Sigmoid colon (tissue), 7 donors: ENCODE data around the gene NLGN1. TPM values are rescaled to one million over a fixed set of nuclear protein-coding genes. Genes with fewer than 3 reads are reported as not detected.

Experiments
- DNase-seq: peaks from one replicate; pipeline ENCODE4 v3.0.0-alpha.2; 2019
- H3K27ac ChIP-seq, 4 donors: fragments of 200-600 bp; sonication (generic); one replicate each; pipeline ENCODE4 v1.5.1; 2016 to 2019; ENCODE audit warnings: mild to moderate bottlenecking in 1 of 4
- H3K27me3 ChIP-seq, 3 donors: fragments of 200-600 bp; sonication (generic); one replicate each; pipeline ENCODE4 v1.5.1; 2019; ENCODE audit warnings: mild to moderate bottlenecking in 1 of 3
- H3K36me3 ChIP-seq, 4 donors: fragments of 200-600 bp; sonication (generic); one replicate each; pipeline ENCODE4 v1.5.1; 2016 to 2019
- H3K4me1 ChIP-seq, 4 donors: fragments of 200-600 bp; sonication (generic); one replicate each; pipeline ENCODE4 v1.5.1; 2017 to 2019
- H3K4me3 ChIP-seq, 4 donors: fragments of 200-600 bp; sonication (generic); one replicate each; pipeline ENCODE4 v1.5.1; 2017 to 2019; ENCODE audit warnings: mild to moderate bottlenecking in 2 of 4, moderate library complexity in 1 of 4
- H3K9me3 ChIP-seq, 4 donors: fragments of 200-600 bp in 3 of 4; sonication (generic) in 3 of 4; one replicate each; pipeline versions ENCODE4 v1.5.1 to v1.6.1; 2013 to 2019
- EP300 ChIP-seq, 4 donors: sonication (generic); formaldehyde crosslinking; IDR thresholded peaks; one replicate each; pipeline ENCODE4 v1.6.1; 2017; ENCODE audit warnings: antibody characterized with exemption in 4 of 4
- POLR2A ChIP-seq, 2 donors: fragments of 450-650 bp; IDR thresholded peaks; one replicate each; pipeline ENCODE4 v1.6.1; 2016; ENCODE audit warnings: antibody characterized with exemption in 2 of 2, mild to moderate bottlenecking in 2 of 2, moderate library complexity in 2 of 2
- POLR2AphosphoS5 ChIP-seq, 4 donors: sonication (generic); formaldehyde crosslinking; IDR thresholded peaks; one replicate each; pipeline ENCODE4 v1.6.1; 2017; ENCODE audit warnings: antibody characterized with exemption in 4 of 4
- WGBS, 2 donors: extraction: QIAGEN DNeasy Blood & Tissue Kit; methylation state at CpG; one replicate each; pipeline ENCODE4 v1.1.7; 2013; 5-methylcytosine and 5-hydroxymethylcytosine counted together
- intact Hi-C: fragments of 100-400 bp; cut with DNase I; formaldehyde crosslinking; loops from one replicate; pipeline ENCODE4 v1.15.1; 2023
- polyA plus RNA-seq, 3 donors: library from polyadenylated mRNA; stranded (reverse); fragments of 200-250 nt; gene quantifications; one replicate each; pipeline ENCODE4 v1.2.3, GENCODE V29; 2013
- total RNA-seq, 4 donors: library from RNA; depleted of rRNA; stranded (reverse); fragments of >200 nt; gene quantifications; one replicate each; pipeline ENCODE4 v1.1.0, GENCODE V29; 2016
- TF ChIP-seq, protein P1 (sequence below), 4 experiments: fragments of 450-650 bp in 3 of 4; fragments of 200-600 bp in 1 of 4; IDR thresholded peaks; one replicate each; pipeline ENCODE4 v1.5.1; 2016 to 2019; ENCODE audit warnings: antibody characterized with exemption in 4 of 4, mild to moderate bottlenecking in 3 of 4, moderate library complexity in 2 of 4
- donor health status: healthy with polysubstance abuse.
- donor health status: Bipolar disorder and iron deficiency.
- donor health status: healthy.

Gene NLGN1
- total and polyA plus RNA-seq, 7 donors: under 0.01 to 33.5 (median 28.3) TPM; not detected in 1

DNA sequence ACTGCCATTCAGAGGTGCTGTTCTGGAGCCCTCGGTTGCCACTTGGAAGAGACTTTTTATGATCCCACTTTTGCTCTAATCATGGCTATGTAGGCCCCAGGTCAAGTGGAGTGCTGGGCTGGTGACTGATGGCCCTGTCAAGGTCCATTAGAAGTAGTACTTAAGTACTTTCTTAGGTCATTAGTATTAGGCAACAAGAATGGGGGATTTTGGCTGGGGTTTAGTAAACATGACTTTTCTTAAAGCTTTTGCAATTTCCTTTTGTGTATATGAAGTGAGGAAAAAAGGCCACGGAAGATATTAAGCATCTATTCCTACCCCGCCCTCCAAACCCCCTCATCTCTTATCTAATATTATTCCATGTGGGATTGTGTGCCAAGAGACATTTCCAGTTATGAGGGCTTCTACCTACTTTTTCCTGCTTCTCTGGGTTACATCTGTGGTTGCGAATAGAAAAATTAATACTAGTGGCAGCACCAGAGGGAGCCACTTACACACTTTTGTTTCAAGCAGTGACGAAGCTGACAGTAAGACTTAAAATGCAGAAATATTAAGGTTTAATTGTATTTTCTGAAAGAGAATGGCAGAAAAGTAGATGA lies 13.9 kb downstream of the NLGN1 start:
- no peak for DNase-seq
- no peak overlapping the region for H3K4me3 ChIP-seq
- TF ChIP-seq POLR2A (IDR thresholded peaks at IDR 0.05): no peak
- TF ChIP-seq, protein P1, sequence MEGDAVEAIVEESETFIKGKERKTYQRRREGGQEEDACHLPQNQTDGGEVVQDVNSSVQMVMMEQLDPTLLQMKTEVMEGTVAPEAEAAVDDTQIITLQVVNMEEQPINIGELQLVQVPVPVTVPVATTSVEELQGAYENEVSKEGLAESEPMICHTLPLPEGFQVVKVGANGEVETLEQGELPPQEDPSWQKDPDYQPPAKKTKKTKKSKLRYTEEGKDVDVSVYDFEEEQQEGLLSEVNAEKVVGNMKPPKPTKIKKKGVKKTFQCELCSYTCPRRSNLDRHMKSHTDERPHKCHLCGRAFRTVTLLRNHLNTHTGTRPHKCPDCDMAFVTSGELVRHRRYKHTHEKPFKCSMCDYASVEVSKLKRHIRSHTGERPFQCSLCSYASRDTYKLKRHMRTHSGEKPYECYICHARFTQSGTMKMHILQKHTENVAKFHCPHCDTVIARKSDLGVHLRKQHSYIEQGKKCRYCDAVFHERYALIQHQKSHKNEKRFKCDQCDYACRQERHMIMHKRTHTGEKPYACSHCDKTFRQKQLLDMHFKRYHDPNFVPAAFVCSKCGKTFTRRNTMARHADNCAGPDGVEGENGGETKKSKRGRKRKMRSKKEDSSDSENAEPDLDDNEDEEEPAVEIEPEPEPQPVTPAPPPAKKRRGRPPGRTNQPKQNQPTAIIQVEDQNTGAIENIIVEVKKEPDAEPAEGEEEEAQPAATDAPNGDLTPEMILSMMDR (IDR thresholded peaks at IDR 0.05): peak in 3 of 4 experiments; percentile 14 to 42 (median 40)
- H3K4me1 ChIP-seq: peaks cover 0 to 15% (median 4%) of the 10 kb centered on the region in 4 donors
- no peaks in the 10 kb centered on the region for H3K36me3 ChIP-seq
- WGBS, 2 donors: 35 to 49% methylated on average over 5 of the region's 5 CpGs
- H3K27me3 ChIP-seq: no peaks in the 10 kb centered on the region
- no peak overlapping the region for H3K27ac ChIP-seq
- H3K9me3 ChIP-seq: no peaks in the 10 kb centered on the region
- intact Hi-C loops: loop anchor here (5.0 kb wide), 1 partner anchor 136 kb away; no protein-coding TSS in a partner anchor

DNA sequence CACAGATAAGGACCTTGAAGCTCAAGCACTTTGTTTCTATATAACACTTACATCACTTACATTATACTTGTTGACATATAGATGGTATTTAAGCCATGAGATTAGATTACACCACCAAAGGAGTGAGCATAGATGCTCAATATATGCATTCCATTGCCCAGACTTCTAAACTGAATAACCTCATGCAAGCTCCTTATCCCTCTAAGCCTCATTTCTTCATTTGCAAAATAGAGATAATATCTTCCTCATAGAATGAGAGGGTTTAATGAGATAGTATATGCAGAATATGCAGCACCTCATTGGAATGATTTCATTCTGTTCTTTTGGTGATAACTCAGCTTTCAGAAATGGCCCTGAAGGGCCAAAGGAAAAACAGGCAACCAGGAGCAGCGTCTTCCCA lies 18.5 kb downstream of the NLGN1 start:
- Histone ChIP-seq H3K27me3 (no peaks in the 10 kb centered on the region), H3K27ac (no peak overlapping the region), H3K4me3 (no peak overlapping the region), H3K4me1 (peaks cover 0 to 12% (median 3%) of the 10 kb centered on the region in 4 donors), H3K36me3 (no peaks in the 10 kb centered on the region), H3K9me3 (no peaks in the 10 kb centered on the region)
- DNase-seq: no peak
- intact Hi-C loops: no loop called here
- TF ChIP-seq EP300 (IDR thresholded peaks at IDR 0.05) (no peak), POLR2A (IDR thresholded peaks at IDR 0.05) (no peak), POLR2AphosphoS5 (IDR thresholded peaks at IDR 0.05) (no peak)
- TF ChIP-seq, protein P1 (IDR thresholded peaks at IDR 0.05): no peak
- WGBS, 2 donors: 83 to 87% methylated on average over 1 of the region's 1 CpG

DNA sequence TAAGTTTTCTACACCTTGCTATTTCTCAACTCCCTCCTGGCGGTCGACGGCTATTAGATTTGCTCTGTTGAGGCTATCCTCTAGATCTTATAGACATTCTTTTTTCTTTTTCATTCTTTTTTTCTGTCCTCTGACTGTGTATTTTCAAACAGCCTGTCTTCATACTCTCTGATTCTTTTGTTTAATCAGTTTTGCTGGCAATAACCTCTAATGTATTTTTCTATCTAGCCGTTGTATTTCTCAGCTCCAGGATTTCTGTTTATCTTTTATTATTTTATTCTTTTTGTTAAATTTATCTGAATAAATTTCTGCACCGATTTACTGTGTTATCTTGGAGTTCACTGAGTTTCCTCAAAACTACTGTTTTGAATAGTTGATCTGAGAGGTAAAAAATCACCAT lies 31.5 kb downstream of the NLGN1 start:
- TF ChIP-seq POLR2AphosphoS5 (IDR thresholded peaks at IDR 0.05): no peak
- TF ChIP-seq EP300 (IDR thresholded peaks at IDR 0.05): no peak
- no peak for TF ChIP-seq POLR2A (IDR thresholded peaks at IDR 0.05)
- H3K36me3 ChIP-seq: no peaks in the 10 kb centered on the region
- no peaks in the 10 kb centered on the region for H3K27me3 ChIP-seq
- H3K4me3 ChIP-seq: no peak overlapping the region
- no peaks in the 10 kb centered on the region for H3K4me1 ChIP-seq
- peaks cover 0 to 5% (median 0%) of the 10 kb centered on the region in 4 donors for H3K9me3 ChIP-seq
- WGBS, 2 donors: 88 to 91% methylated on average over 5 of the region's 5 CpGs
- no peak overlapping the region for H3K27ac ChIP-seq
- DNase-seq: no peak
- intact Hi-C loops: no loop called here

DNA sequence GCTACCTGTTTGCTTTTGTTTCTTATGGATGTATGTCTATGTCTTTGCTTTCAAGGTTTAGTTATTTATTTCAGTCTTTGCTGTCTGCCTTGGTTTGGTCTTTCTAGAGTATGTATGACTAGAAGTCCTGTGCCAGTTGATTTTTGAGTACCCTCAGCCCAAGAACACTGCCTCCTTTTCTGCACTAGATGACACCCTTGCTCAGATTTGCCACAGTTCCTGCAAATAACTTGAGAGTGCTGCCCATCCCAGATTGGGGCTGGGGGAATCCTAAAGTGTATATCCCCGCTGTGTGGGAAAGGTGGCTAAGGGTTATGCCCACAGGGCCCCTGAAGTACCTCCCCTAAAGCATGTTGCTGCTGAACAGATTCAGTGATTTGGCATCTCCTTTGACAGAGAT lies 32.0 kb downstream of the NLGN1 start:
- H3K9me3 ChIP-seq: peaks cover 0 to 5% (median 0%) of the 10 kb centered on the region in 4 donors
- DNase-seq: no peak
- no peak overlapping the region for H3K27ac ChIP-seq
- TF ChIP-seq, protein P1 (IDR thresholded peaks at IDR 0.05): no peak
- no peak for TF ChIP-seq EP300 (IDR thresholded peaks at IDR 0.05)
- no peak for TF ChIP-seq POLR2A (IDR thresholded peaks at IDR 0.05)
- no peak for TF ChIP-seq POLR2AphosphoS5 (IDR thresholded peaks at IDR 0.05)
- no peak overlapping the region for H3K4me3 ChIP-seq
- no peaks in the 10 kb centered on the region for H3K4me1 ChIP-seq
- H3K27me3 ChIP-seq: no peaks in the 10 kb centered on the region
- intact Hi-C loops: no loop called here
- H3K36me3 ChIP-seq: no peaks in the 10 kb centered on the region
- 81 to 90% methylated on average over 1 of the region's 1 CpG for WGBS, 2 donors

DNA sequence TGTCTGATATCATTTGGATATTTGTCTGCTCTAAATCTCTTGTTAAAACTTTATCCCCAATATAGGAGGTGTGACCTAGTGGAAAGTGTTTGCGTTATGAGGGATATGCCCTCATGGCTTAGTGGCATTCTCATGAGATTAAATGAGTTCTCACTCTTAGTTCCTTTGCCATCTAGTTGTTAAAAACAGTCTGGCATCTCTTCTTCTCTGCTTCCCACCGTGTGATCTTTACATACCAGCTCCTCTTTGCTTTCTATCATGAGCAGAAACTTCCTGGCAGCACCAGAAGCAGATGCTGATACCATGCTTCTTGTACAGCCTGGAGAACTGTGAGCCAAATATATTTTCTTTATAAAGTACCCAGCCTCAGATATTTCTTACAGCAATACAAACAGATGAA lies 33.0 kb downstream of the NLGN1 start:
- 57 to 73% methylated on average over 2 of the region's 2 CpGs for WGBS, 2 donors
- Histone ChIP-seq H3K9me3 (peaks cover 0 to 5% (median 0%) of the 10 kb centered on the region in 4 donors), H3K27ac (no peak overlapping the region), H3K4me3 (no peak overlapping the region), H3K4me1 (no peaks in the 10 kb centered on the region), H3K36me3 (no peaks in the 10 kb centered on the region), H3K27me3 (no peaks in the 10 kb centered on the region)
- TF ChIP-seq EP300 (IDR thresholded peaks at IDR 0.05) (no peak), POLR2A (IDR thresholded peaks at IDR 0.05) (no peak)
- TF ChIP-seq, protein P1 (IDR thresholded peaks at IDR 0.05): no peak
- intact Hi-C loops: no loop called here
- no peak for DNase-seq
